HCT116 (cell line): ENCODE results near the gene NPC2. TPM values are rescaled to one million over a fixed set of nuclear protein-coding genes. Genes with fewer than 3 reads are reported as not detected.

ENCODE experiments used
- ATAC-seq: fragments of 200-7000 bp; cut with Tn5 transposase; 2 replicates; pipeline ENCODE4 v1.9.1; 2020; ENCODE audit warnings: mild to moderate bottlenecking, moderate library complexity
- BruUV-seq: library from RNA; stranded (reverse); fragments of 400-500 nt; replicated peaks from 2 replicates; lab custom pipeline; 2021; lab: Mats Ljungman, UMichigan
- CTCF ChIA-PET: fragments of 300-600 bp; sonication (Branson Sonifier 250); formaldehyde crosslinking; loops from one replicate; lab custom pipeline; 2021; ENCODE audit warnings: antibody characterized with exemption; lab: Charles Lee
- POLR2A ChIA-PET: fragments of 300-600, 350-600 bp; sonication (Branson Sonifier 250); formaldehyde crosslinking; loops from one replicate; lab custom pipeline; 2021; ENCODE audit warnings: antibody characterized with exemption; lab: Charles Lee
- RAD21 ChIA-PET, 2 experiments: fragments of 300-600 bp; sonication (Branson Sonifier 250); formaldehyde crosslinking; loops; one replicate each; lab custom pipeline; 2023; ENCODE audit warnings: low total read pairs in 2 of 2; ENCODE audit not compliant: uncharacterized antibody in 2 of 2, unreplicated experiment in 2 of 2, low non-redundant PET in 1 of 2; lab: Charles Lee
- DNase-seq: peaks from one replicate; pipeline ENCODE4 v3.0.0-alpha.2; 2010; ENCODE audit warnings: low read depth, low spot score
- H2AFZ ChIP-seq: fragments of 200-600 bp; shearing (Covaris generic), sonication (generic); 2 replicates; pipeline ENCODE4 v1.6.1; 2017; ENCODE audit warnings: low read depth, mixed run types, mixed read lengths, antibody characterized with exemption, low read length; ENCODE audit not compliant: poor library complexity, severe bottlenecking
- H3K27ac ChIP-seq: 2 replicates; pipeline ENCODE4 v1.5.1; 2012; ENCODE audit warnings: low read depth, low read length
- H3K27me3 ChIP-seq: fragments of 200-600 bp; sonication (generic); 2 replicates; pipeline ENCODE4 v1.6.1; 2016; ENCODE audit warnings: mixed run types, low read length, mixed read lengths; ENCODE audit not compliant: insufficient read depth
- H3K36me3 ChIP-seq, 2 experiments: fragments of 200-500 bp in 1 of 2; fragments of 200-600 bp in 1 of 2; sonication (Bioruptor generic) in 1 of 2; sonication (generic) in 1 of 2; 2 replicates each; pipeline versions ENCODE4 v1.5.1 to v1.6.1; 2014 to 2016; ENCODE audit warnings: low read length in 2 of 2, inconsistent platforms in 1 of 2, mixed read lengths in 1 of 2, mixed run types in 1 of 2; ENCODE audit not compliant: insufficient read depth in 2 of 2, control insufficient read depth in 1 of 2
- H3K4me1 ChIP-seq, 2 experiments: fragments of 200-600 bp in 1 of 2; sonication (generic) in 1 of 2; 2 replicates each; pipeline versions ENCODE4 v1.5.1 to v1.6.1; 2012 to 2017; ENCODE audit warnings: low read length in 2 of 2, inconsistent platforms in 1 of 2, mild to moderate bottlenecking in 1 of 2, mixed read lengths in 1 of 2, mixed run types in 1 of 2, moderate library complexity in 1 of 2; ENCODE audit not compliant: insufficient read depth in 2 of 2, control insufficient read depth in 1 of 2
- H3K4me2 ChIP-seq: fragments of 200-600 bp; sonication (generic); 2 replicates; pipeline ENCODE4 v1.6.1; 2017; ENCODE audit warnings: mixed run types, low read length, mixed read lengths
- H3K4me3 ChIP-seq, 2 experiments: fragments of 200-600 bp in 1 of 2; sonication (generic) in 1 of 2; replicated peaks in 1 of 2; 2 replicates each; pipeline ENCODE4 v1.5.1; 2011 to 2016; ENCODE audit warnings: low read length in 2 of 2, control low read depth in 1 of 2, low read depth in 1 of 2, mild to moderate bottlenecking in 1 of 2, mixed read lengths in 1 of 2, mixed run types in 1 of 2
- H3K79me2 ChIP-seq: fragments of 200-600 bp; sonication (generic); 2 replicates; pipeline ENCODE4 v1.6.1; 2017; ENCODE audit warnings: mild to moderate bottlenecking, mixed run types, low read length, moderate library complexity, mixed read lengths; ENCODE audit not compliant: insufficient read depth
- H3K9ac ChIP-seq: fragments of 200-600 bp; sonication (generic); 2 replicates; pipeline ENCODE4 v1.6.1; 2016; ENCODE audit warnings: low read length, mixed read lengths
- H3K9me2 ChIP-seq: fragments of 200-600 bp; sonication (generic), shearing (Covaris generic); 2 replicates; pipeline ENCODE4 v1.6.1; 2017; ENCODE audit warnings: mixed run types, mild to moderate bottlenecking, moderate library complexity; ENCODE audit not compliant: insufficient read depth
- H3K9me3 ChIP-seq, 2 experiments: fragments of 200-500 bp in 1 of 2; fragments of 200-600 bp in 1 of 2; sonication (Bioruptor generic) in 1 of 2; sonication (generic) in 1 of 2; 2 replicates each; pipeline ENCODE4 v1.6.1; 2014 to 2017; ENCODE audit warnings: low read length in 2 of 2, mixed read lengths in 2 of 2, inconsistent platforms in 1 of 2, low read depth in 1 of 2, mild to moderate bottlenecking in 1 of 2, mixed run types in 1 of 2, moderate library complexity in 1 of 2; ENCODE audit not compliant: control insufficient read depth in 1 of 2, insufficient read depth in 1 of 2
- H4K20me1 ChIP-seq: fragments of 200-600 bp; sonication (generic), shearing (Covaris generic); 2 replicates; pipeline ENCODE4 v1.6.1; 2017; ENCODE audit warnings: mixed run types, mild to moderate bottlenecking, moderate library complexity; ENCODE audit not compliant: insufficient read depth
- ATF3 ChIP-seq: IDR thresholded peaks from 2 replicates; pipeline ENCODE4 v1.6.1; 2012
- CTCF ChIP-seq, 3 experiments: fragments of 200-600 bp in 1 of 3; sonication (generic) in 1 of 3; IDR thresholded peaks in 2 of 3; conservative IDR thresholded peaks in 1 of 3; 2 replicates each; pipeline ENCODE4 v1.5.1; 2012 to 2017; ENCODE audit warnings: low read depth in 2 of 3, low read length in 2 of 3, antibody characterized with exemption in 1 of 3, borderline replicate concordance in 1 of 3, control low read depth in 1 of 3, mild to moderate bottlenecking in 1 of 3, mixed read lengths in 1 of 3, mixed run types in 1 of 3, moderate library complexity in 1 of 3; ENCODE audit not compliant: insufficient read depth in 1 of 3
- EGR1 ChIP-seq: IDR thresholded peaks from 2 replicates; pipeline ENCODE4 v1.6.1; 2012; ENCODE audit warnings: low read depth
- EZH2phosphoT487 ChIP-seq: fragments of 200-600 bp; IDR thresholded peaks from 2 replicates; pipeline ENCODE4 v1.6.1; 2018; ENCODE audit warnings: antibody characterized with exemption, borderline replicate concordance
- POLR2A ChIP-seq: IDR thresholded peaks from 2 replicates; pipeline ENCODE4 v1.7.0; 2011; ENCODE audit warnings: borderline replicate concordance; ENCODE audit not compliant: insufficient read depth, insufficient read length; ENCODE audit errors: extremely low read depth
- POLR2AphosphoS5 ChIP-seq: IDR thresholded peaks from 2 replicates; pipeline ENCODE4 v1.6.1; 2011; ENCODE audit warnings: mild to moderate bottlenecking, low read depth, low read length, moderate library complexity
- RAD21 ChIP-seq: IDR thresholded peaks from 2 replicates; pipeline ENCODE4 v1.6.1; 2012; ENCODE audit warnings: low read depth, mild to moderate bottlenecking
- SIN3A ChIP-seq: IDR thresholded peaks from 2 replicates; pipeline ENCODE4 v1.6.1; 2012; ENCODE audit warnings: low read depth
- SP1 ChIP-seq: IDR thresholded peaks from 2 replicates; pipeline ENCODE4 v1.6.1; 2012; ENCODE audit warnings: low read depth
- SRF ChIP-seq: IDR thresholded peaks from 2 replicates; pipeline ENCODE4 v1.6.1; 2012; ENCODE audit warnings: low read depth
- TCF7L2 ChIP-seq: IDR thresholded peaks from 2 replicates; pipeline ENCODE4 v1.7.0; 2011; ENCODE audit warnings: borderline replicate concordance, inconsistent platforms; ENCODE audit not compliant: insufficient read depth, insufficient read length; ENCODE audit errors: extremely low read depth
- ZFX ChIP-seq: fragments of 450-650 bp; IDR thresholded peaks from 2 replicates; pipeline ENCODE4 v1.6.1; 2017
- intact Hi-C: fragments of 100-400 bp; cut with micrococcal nuclease; formaldehyde crosslinking; loops from 2 replicates; pipeline ENCODE4 v1.10.0; 2022
- total RNA-seq: library from RNA; stranded (reverse); gene quantifications from one replicate; pipeline ENCODE4 v1.2.1, GENCODE V29; 2021; ENCODE audit not compliant: unreplicated experiment

The NPC2 gene
- total RNA-seq, 1 experiment from 2014 or later: 105 TPM

- ATAC-seq (no peak), DNase-seq (no peak)
- no peaks in the 10 kb centered on the region for H3K9me3 ChIP-seq
- no TSS peak for BruUV-seq
- H3K79me2 ChIP-seq: no peaks in the 10 kb centered on the region
- H2AFZ ChIP-seq: no peak overlapping the region
- no peaks in the 10 kb centered on the region for H3K9me2 ChIP-seq
- ChIA-PET POLR2A (no interaction called here), RAD21 (no interaction called here), CTCF (no interaction called here)
- peaks cover 0 to 3% of the 10 kb centered on the region in 2 experiments; a peak in 2 of 4 replicates for H3K36me3 ChIP-seq
- H4K20me1 ChIP-seq: no peaks in the 10 kb centered on the region
- no peak overlapping the region for H3K27ac ChIP-seq
- intact Hi-C loops: loop anchor here (10.0 kb wide), 2 partner anchors 151 to 271 kb away; no protein-coding TSS in a partner anchor
- no peak overlapping the region for H3K4me2 ChIP-seq
- no peaks in the 10 kb centered on the region for H3K27me3 ChIP-seq
- H3K4me3 ChIP-seq: no peak overlapping the region
- no peak overlapping the region for H3K9ac ChIP-seq
- TF ChIP-seq POLR2AphosphoS5 (no peak), EGR1 (no peak), EZH2phosphoT487 (no peak), SP1 (no peak), POLR2A (no peak), ZFX (no peak), ATF3 (no peak), CTCF (IDR thresholded peaks at IDR 0.05 in 2 of 3, conservative IDR thresholded peaks at IDR 0.05 in 1 of 3; ENCODE audit: borderline replicate concordance in 1 of 3, insufficient read depth in 1 of 3, low read depth in 2 of 3, low read length in 2 of 3) (no peak), RAD21 (no peak), SIN3A (no peak), SRF (no peak), TCF7L2 (no peak)
- TF ChIP-seq, all 23 proteins: peak for 0
- H3K4me1 ChIP-seq: no peaks in the 10 kb centered on the region
Measured at GRCh38 chr14:74476107-74476506, 17.0 kb downstream of the NPC2 start.
